BE2C (cell line): ENCODE data around the gene CDK6. TPM values are rescaled to one million over a fixed set of nuclear protein-coding genes. Genes with fewer than 3 reads are reported as not detected.
"Not testable (repeated sequence)": the region's sequence is repeated elsewhere in the genome, so short reads cannot be mapped to it uniquely, and the experiment has no call there.

Source experiments
- DNase-seq: peaks from one replicate; pipeline ENCODE4 v3.0.0-alpha.2; 2020
- H3K27me3 ChIP-seq: fragments of 250-450 bp; sonication (Bioruptor Pico); 2 replicates; pipeline ENCODE4 v1.5.1; 2020; ENCODE audit warnings: mild to moderate bottlenecking
- H3K36me3 ChIP-seq: fragments of 250-450 bp; sonication (Bioruptor Pico); 2 replicates; pipeline ENCODE4 v1.5.1; 2020; ENCODE audit warnings: mild to moderate bottlenecking
- H3K4me1 ChIP-seq: fragments of 250-450 bp; sonication (Bioruptor Pico); 2 replicates; pipeline ENCODE4 v1.5.1; 2020
- H3K4me3 ChIP-seq: 2 replicates; pipeline ENCODE4 v1.5.1; 2011; ENCODE audit warnings: low read depth, low read length
- H3K9me3 ChIP-seq: fragments of 250-450 bp; sonication (Bioruptor Pico); 2 replicates; pipeline ENCODE4 v1.5.1; 2020
- CTCF ChIP-seq: IDR thresholded peaks from 2 replicates; pipeline ENCODE4 v1.5.1; 2012; ENCODE audit warnings: mild to moderate bottlenecking, low read depth, low read length
- polyA plus RNA-seq: library from polyadenylated mRNA; unstranded; fragments of >200 nt; gene quantifications from one replicate; pipeline ENCODE4 v1.2.1, GENCODE V29; 2012; ENCODE audit warnings: low read depth, missing spikeins; ENCODE audit not compliant: insufficient read length, insufficient read depth

CDK6 gene
- polyA plus RNA-seq, result 17.2 TPM

GRCh38 chr7:92836489-92836999 is at the start of gene CDK6:
TSS of gene CDK6 (minus strand) at chr7:92836573. CDS start at chr7:92833323, 3,250 bp downstream.
- no peak for TF ChIP-seq CTCF
- H3K4me3 ChIP-seq, result peak within 1 kb of the TSS; percentile 98
- peaks cover 12% of the 10 kb centered on the region for H3K36me3 ChIP-seq
- no peaks in the 10 kb centered on the region; the same call in 1 of the 2 replicates for H3K4me1 ChIP-seq
- DNase-seq, result peak; percentile 58
- no peaks in the 10 kb centered on the region for H3K9me3 ChIP-seq
- peaks cover 50% of the 10 kb centered on the region for H3K27me3 ChIP-seq

- peaks cover 14% of the 10 kb centered on the region for H3K27me3 ChIP-seq
- not testable (repeated sequence) for DNase-seq, H3K36me3 ChIP-seq, H3K9me3 ChIP-seq, H3K4me1 ChIP-seq, H3K4me3 ChIP-seq
These were observed 49.7 kb upstream of the CDK6 start for GRCh38 chr7:92886039-92886438.

- H3K4me1 ChIP-seq, result no peaks in the 10 kb centered on the region
- no peaks in the 10 kb centered on the region for H3K9me3 ChIP-seq
- no peak overlapping the region for H3K4me3 ChIP-seq
- no peaks in the 10 kb centered on the region for H3K36me3 ChIP-seq
- H3K27me3 ChIP-seq, result peaks cover 14% of the 10 kb centered on the region; the same call in 1 of the 2 replicates
- no peak for TF ChIP-seq CTCF
- no peak for DNase-seq
These were observed 47.8 kb upstream of the CDK6 start for GRCh38 chr7:92884218-92884617.

GRCh38 chr7:92882760-92883159 is 46.4 kb upstream of the CDK6 start:
- DNase-seq, result no peak
- H3K9me3 ChIP-seq, result no peaks in the 10 kb centered on the region
- peaks cover 14% of the 10 kb centered on the region; the same call in 1 of the 2 replicates for H3K27me3 ChIP-seq
- no peak overlapping the region for H3K4me3 ChIP-seq
- no peak for TF ChIP-seq CTCF
- H3K4me1 ChIP-seq, result no peaks in the 10 kb centered on the region
- no peaks in the 10 kb centered on the region for H3K36me3 ChIP-seq

GRCh38 chr7:92881091-92881485 is 44.7 kb upstream of the CDK6 start:
- DNase-seq, result no peak
- Histone ChIP-seq H3K4me3 (no peak overlapping the region), H3K9me3 (no peaks in the 10 kb centered on the region), H3K36me3 (no peaks in the 10 kb centered on the region), H3K4me1 (no peaks in the 10 kb centered on the region), H3K27me3 (peaks cover 8% of the 10 kb centered on the region; the same call in 1 of the 2 replicates)
- TF ChIP-seq CTCF, result no peak

- peak; percentile 71 for TF ChIP-seq CTCF
These were observed 44.1 kb upstream of the CDK6 start for GRCh38 chr7:92880212-92881090.

More at GRCh38 chr7:92880212-92881090, 44.1 kb upstream of the CDK6 start:
- Histone ChIP-seq H3K9me3 (no peaks in the 10 kb centered on the region), H3K27me3 (peaks cover 6% of the 10 kb centered on the region; the same call in 1 of the 2 replicates), H3K4me3 (no peak overlapping the region), H3K36me3 (no peaks in the 10 kb centered on the region), H3K4me1 (no peaks in the 10 kb centered on the region)
- DNase-seq, result peak; percentile 36
